Upper lobe of left lung (tissue), 4 donors: ENCODE results near the gene MASP1.

Source experiments
- EP300 ChIP-seq, 4 donors: sonication (generic); formaldehyde crosslinking; IDR thresholded peaks; one replicate each; pipeline ENCODE4 v1.5.1; 2017; ENCODE audit warnings: antibody characterized with exemption in 4 of 4, control low read depth in 2 of 4
- POLR2A ChIP-seq, 4 donors: fragments of 450-650 bp; IDR thresholded peaks; one replicate each; pipeline ENCODE4 v1.5.1; 2016 to 2017; ENCODE audit warnings: antibody characterized with exemption in 4 of 4, mild to moderate bottlenecking in 2 of 4
- TF ChIP-seq, protein P1 (sequence below), 6 experiments: fragments of 450-650 bp in 4 of 6; fragments of 200-600 bp in 2 of 6; sonication (generic) in 2 of 6; IDR thresholded peaks; one replicate each; pipeline ENCODE4 v1.5.1; 2016 to 2019; ENCODE audit warnings: antibody characterized with exemption in 6 of 6

DNA sequence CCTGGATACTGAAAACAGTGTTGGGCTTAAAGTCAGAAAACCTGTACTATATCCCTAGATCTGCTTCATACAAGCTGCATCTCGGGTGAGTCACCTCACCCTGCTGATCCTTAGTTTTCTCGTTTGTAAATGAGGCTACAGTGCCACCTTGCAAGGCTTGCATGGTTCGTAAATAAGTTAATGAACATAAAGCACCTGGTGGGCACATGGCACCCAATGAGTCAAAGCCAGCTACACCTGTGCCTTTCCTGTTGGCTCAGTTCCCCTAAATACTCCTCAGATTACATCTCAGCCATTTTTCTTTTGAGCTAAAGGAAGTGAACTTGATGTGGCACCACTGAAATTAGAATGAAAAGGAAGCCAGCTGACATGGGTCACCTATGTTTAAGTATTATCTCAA, 67.7 kb downstream of the MASP1 start:
- TF ChIP-seq, protein P1, sequence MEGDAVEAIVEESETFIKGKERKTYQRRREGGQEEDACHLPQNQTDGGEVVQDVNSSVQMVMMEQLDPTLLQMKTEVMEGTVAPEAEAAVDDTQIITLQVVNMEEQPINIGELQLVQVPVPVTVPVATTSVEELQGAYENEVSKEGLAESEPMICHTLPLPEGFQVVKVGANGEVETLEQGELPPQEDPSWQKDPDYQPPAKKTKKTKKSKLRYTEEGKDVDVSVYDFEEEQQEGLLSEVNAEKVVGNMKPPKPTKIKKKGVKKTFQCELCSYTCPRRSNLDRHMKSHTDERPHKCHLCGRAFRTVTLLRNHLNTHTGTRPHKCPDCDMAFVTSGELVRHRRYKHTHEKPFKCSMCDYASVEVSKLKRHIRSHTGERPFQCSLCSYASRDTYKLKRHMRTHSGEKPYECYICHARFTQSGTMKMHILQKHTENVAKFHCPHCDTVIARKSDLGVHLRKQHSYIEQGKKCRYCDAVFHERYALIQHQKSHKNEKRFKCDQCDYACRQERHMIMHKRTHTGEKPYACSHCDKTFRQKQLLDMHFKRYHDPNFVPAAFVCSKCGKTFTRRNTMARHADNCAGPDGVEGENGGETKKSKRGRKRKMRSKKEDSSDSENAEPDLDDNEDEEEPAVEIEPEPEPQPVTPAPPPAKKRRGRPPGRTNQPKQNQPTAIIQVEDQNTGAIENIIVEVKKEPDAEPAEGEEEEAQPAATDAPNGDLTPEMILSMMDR (IDR thresholded peaks at IDR 0.05): no peak
- no peak for TF ChIP-seq EP300 (IDR thresholded peaks at IDR 0.05)
- TF ChIP-seq POLR2A (IDR thresholded peaks at IDR 0.05): no peak
